ENCODE results near the gene JAKMIP1. TPM values are rescaled to one million over a fixed set of nuclear protein-coding genes. Genes with fewer than 3 reads are reported as not detected.

JAKMIP1 gene
- total RNA-seq, 1 experiment from 2014 or later = not detected

DNA sequence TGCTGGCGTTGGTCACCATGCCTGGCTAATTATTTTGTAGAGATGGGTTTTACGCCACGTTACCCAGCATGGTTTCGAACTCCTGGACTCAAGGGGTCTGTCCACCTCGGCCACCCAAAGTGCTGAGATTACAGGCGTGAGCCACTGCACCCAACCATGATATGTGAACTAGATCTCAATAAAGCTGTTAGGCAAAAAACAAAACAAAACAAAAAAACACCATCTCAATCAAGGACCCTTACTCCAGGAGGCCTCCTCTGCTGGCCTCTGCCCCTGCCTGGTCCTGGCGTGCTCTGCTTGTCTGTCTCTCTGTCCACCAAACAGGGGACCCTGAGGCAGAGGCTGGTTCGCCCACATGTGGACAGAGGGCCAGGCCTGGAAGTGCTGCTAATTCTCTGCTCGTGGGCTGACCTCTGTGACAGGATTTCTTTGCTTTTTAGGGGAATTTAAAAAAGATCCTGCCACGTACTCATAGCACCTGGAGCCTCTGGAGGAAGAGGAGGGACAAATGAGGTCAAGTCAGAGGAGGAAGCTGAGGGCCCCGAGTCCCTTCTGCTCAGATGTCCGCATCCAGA lies 36.6 kb upstream of the JAKMIP1 start:
- in situ Hi-C loops (cut with HindIII; ENCODE audit: low pct_unique_long_range_greater_than_20kb, low sequenced_read_pairs) = no loop called here
- H3K27me3 ChIP-seq (ENCODE audit: control insufficient read depth, insufficient read depth, low read length) = no peaks in the 10 kb centered on the region
- H3K9me3 ChIP-seq (ENCODE audit: control insufficient read depth, insufficient read depth, low read depth, low read length) = no peaks in the 10 kb centered on the region
- H3K36me3 ChIP-seq (ENCODE audit: control insufficient read depth, insufficient read depth, low read length) = no peaks in the 10 kb centered on the region
- TF ChIP-seq, protein P1, sequence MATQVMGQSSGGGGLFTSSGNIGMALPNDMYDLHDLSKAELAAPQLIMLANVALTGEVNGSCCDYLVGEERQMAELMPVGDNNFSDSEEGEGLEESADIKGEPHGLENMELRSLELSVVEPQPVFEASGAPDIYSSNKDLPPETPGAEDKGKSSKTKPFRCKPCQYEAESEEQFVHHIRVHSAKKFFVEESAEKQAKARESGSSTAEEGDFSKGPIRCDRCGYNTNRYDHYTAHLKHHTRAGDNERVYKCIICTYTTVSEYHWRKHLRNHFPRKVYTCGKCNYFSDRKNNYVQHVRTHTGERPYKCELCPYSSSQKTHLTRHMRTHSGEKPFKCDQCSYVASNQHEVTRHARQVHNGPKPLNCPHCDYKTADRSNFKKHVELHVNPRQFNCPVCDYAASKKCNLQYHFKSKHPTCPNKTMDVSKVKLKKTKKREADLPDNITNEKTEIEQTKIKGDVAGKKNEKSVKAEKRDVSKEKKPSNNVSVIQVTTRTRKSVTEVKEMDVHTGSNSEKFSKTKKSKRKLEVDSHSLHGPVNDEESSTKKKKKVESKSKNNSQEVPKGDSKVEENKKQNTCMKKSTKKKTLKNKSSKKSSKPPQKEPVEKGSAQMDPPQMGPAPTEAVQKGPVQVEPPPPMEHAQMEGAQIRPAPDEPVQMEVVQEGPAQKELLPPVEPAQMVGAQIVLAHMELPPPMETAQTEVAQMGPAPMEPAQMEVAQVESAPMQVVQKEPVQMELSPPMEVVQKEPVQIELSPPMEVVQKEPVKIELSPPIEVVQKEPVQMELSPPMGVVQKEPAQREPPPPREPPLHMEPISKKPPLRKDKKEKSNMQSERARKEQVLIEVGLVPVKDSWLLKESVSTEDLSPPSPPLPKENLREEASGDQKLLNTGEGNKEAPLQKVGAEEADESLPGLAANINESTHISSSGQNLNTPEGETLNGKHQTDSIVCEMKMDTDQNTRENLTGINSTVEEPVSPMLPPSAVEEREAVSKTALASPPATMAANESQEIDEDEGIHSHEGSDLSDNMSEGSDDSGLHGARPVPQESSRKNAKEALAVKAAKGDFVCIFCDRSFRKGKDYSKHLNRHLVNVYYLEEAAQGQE (IDR thresholded peaks at IDR 0.05; ENCODE audit: insufficient read depth in 1 of 2, low read depth in 2 of 2, low read length in 1 of 2) = no peak
- TF ChIP-seq SIN3A (IDR thresholded peaks at IDR 0.05; ENCODE audit: borderline replicate concordance, insufficient read depth, low read depth, low read length) = no peak
- TF ChIP-seq POLR2AphosphoS5 (IDR thresholded peaks at IDR 0.05; ENCODE audit: low read depth, low read length) = no peak
- no peak for TF ChIP-seq TCF7L2 (IDR thresholded peaks at IDR 0.05; ENCODE audit: low read depth, low read length)
- TF ChIP-seq, protein P2, sequence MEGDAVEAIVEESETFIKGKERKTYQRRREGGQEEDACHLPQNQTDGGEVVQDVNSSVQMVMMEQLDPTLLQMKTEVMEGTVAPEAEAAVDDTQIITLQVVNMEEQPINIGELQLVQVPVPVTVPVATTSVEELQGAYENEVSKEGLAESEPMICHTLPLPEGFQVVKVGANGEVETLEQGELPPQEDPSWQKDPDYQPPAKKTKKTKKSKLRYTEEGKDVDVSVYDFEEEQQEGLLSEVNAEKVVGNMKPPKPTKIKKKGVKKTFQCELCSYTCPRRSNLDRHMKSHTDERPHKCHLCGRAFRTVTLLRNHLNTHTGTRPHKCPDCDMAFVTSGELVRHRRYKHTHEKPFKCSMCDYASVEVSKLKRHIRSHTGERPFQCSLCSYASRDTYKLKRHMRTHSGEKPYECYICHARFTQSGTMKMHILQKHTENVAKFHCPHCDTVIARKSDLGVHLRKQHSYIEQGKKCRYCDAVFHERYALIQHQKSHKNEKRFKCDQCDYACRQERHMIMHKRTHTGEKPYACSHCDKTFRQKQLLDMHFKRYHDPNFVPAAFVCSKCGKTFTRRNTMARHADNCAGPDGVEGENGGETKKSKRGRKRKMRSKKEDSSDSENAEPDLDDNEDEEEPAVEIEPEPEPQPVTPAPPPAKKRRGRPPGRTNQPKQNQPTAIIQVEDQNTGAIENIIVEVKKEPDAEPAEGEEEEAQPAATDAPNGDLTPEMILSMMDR (IDR thresholded peaks at IDR 0.05) = no peak
- intact Hi-C loops (cut with micrococcal nuclease; ENCODE audit: unreplicated experiment) = no loop called here
- H3K27ac ChIP-seq (ENCODE audit: low read length) = no peak overlapping the region
- no TSS peak for BruUV-seq (replicated peaks)
- ATAC-seq (no peak), DNase-seq (ENCODE audit: low read depth, low spot score) (no peak)
- no peak overlapping the region for H3K4me3 ChIP-seq (ENCODE audit: low read depth in 2 of 2, low read length in 2 of 2)
- no peaks in the 10 kb centered on the region for H3K4me1 ChIP-seq (ENCODE audit: control insufficient read depth, insufficient read depth, low read length)
- CTCF ChIA-PET = no interaction called here
- POLR2A ChIA-PET = no interaction called here

DNA sequence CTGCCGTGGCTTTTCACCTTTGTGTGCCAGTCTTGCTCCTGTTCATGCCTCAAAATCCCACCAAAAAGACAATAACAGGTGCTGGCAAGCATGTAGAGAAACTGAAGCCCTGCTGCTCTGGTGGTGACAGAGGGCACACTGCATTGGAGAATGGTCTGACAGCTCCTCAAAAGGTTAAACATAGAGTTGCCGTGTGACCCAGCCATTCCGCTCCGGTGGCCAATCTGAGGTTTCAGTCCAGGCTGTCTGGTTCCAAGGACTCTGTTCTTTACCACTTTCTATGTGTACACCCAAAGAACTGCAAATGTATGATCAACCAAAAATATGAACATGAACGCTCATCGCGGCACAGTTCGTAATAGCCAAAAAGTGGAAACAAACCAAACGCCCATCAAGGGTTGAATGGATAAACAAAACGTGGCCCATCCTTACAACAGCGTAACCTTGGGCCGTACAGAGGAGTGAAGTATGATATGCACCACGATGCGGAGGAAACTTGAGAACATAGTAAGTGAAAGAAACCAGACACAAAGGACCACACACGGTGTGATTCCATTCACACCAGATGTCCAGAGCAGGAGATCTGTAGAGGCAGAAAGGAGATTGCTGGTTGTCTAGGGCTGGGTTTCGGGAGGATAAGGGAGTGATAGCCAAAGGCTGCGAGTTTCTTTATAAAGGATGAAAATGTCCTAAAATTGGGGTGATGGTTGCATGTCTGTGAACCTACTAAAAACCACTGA lies 35.7 kb upstream of the JAKMIP1 start:
- no peaks in the 10 kb centered on the region for H3K36me3 ChIP-seq (ENCODE audit: control insufficient read depth, insufficient read depth, low read length)
- intact Hi-C loops (cut with micrococcal nuclease; ENCODE audit: unreplicated experiment) (no loop called here), in situ Hi-C loops (cut with HindIII; ENCODE audit: low pct_unique_long_range_greater_than_20kb, low sequenced_read_pairs) (no loop called here)
- TF ChIP-seq, protein P2 (IDR thresholded peaks at IDR 0.05) = no peak
- no peak for TF ChIP-seq POLR2AphosphoS5 (IDR thresholded peaks at IDR 0.05; ENCODE audit: low read depth, low read length)
- no peak for TF ChIP-seq SIN3A (IDR thresholded peaks at IDR 0.05; ENCODE audit: borderline replicate concordance, insufficient read depth, low read depth, low read length)
- TF ChIP-seq, protein P1 (IDR thresholded peaks at IDR 0.05; ENCODE audit: insufficient read depth in 1 of 2, low read depth in 2 of 2, low read length in 1 of 2) = no peak
- no peak for TF ChIP-seq TCF7L2 (IDR thresholded peaks at IDR 0.05; ENCODE audit: low read depth, low read length)
- ChIA-PET CTCF (interaction anchor here (1.5 kb wide), 1 partner anchor 15 kb away, joined by 4 read pairs; no protein-coding TSS in a partner anchor), POLR2A (no interaction called here)
- BruUV-seq (replicated peaks) = no TSS peak
- no peak for ATAC-seq
- H3K27me3 ChIP-seq (ENCODE audit: control insufficient read depth, insufficient read depth, low read length) = no peaks in the 10 kb centered on the region
- H3K4me3 ChIP-seq (ENCODE audit: low read depth in 2 of 2, low read length in 2 of 2) = no peak overlapping the region
- H3K4me1 ChIP-seq (ENCODE audit: control insufficient read depth, insufficient read depth, low read length) = no peaks in the 10 kb centered on the region
- no peak overlapping the region for H3K27ac ChIP-seq (ENCODE audit: low read length)
- DNase-seq (ENCODE audit: low read depth, low spot score) = no peak
- H3K9me3 ChIP-seq (ENCODE audit: control insufficient read depth, insufficient read depth, low read depth, low read length) = no peaks in the 10 kb centered on the region
